ENCODE results near the gene CEP350. TPM values are rescaled to one million over a fixed set of nuclear protein-coding genes. Genes with fewer than 3 reads are reported as not detected.

Gene CEP350
- total and polyA plus RNA-seq, 10 of the 15 experiments (the other 5 are each of a cell fraction or from before 2014, with no cell fraction given): 5.2 to 46.0 (median 23.1) TPM

GRCh38 chr1:180136331-180136967 is 181.8 kb downstream of the CEP350 start:
- Histone ChIP-seq H3K79me2 (ENCODE audit: control insufficient read depth, insufficient read depth, low read length) (no peaks in the 10 kb centered on the region), H3K9ac (ENCODE audit: control insufficient read depth, insufficient read depth, low read length) (no peak overlapping the region), H3K4me1 (ENCODE audit: control insufficient read depth, insufficient read depth, low read length) (no peaks in the 10 kb centered on the region), H3K36me3 (ENCODE audit: control insufficient read depth in 2 of 2, insufficient read depth in 2 of 2, low read length in 1 of 2) (no peaks in the 10 kb centered on the region), H4K20me1 (ENCODE audit: control insufficient read depth, insufficient read depth) (no peaks in the 10 kb centered on the region), H3K27me3 (replicated peaks in 1 of 2; ENCODE audit: control insufficient read depth in 2 of 2, insufficient read depth in 2 of 2, low read length in 1 of 2) (no peaks in the 10 kb centered on the region), H3K4me3 (no peak overlapping the region), H2AFZ (ENCODE audit: control insufficient read depth, low read depth, low read length) (no peak overlapping the region), H3K9me3 (replicated peaks; ENCODE audit: control insufficient read depth, insufficient read depth, low read length) (no peaks in the 10 kb centered on the region; the same call in 2 of the 3 replicates), H3K27ac (ENCODE audit: control insufficient read depth, insufficient read depth) (no peak overlapping the region), H3K4me2 (ENCODE audit: control insufficient read depth, insufficient read depth) (no peak overlapping the region)
- TF ChIP-seq MEF2A (IDR thresholded peaks at IDR 0.05; ENCODE audit: insufficient read depth, low read depth, low read length) (no peak), CHD2 (IDR thresholded peaks at IDR 0.05; ENCODE audit: borderline replicate concordance, low read depth, low read length) (no peak), TCF3 (IDR thresholded peaks at IDR 0.05; ENCODE audit: borderline replicate concordance, insufficient read depth, low read depth, low read length) (no peak), JUND (IDR thresholded peaks at IDR 0.05; ENCODE audit: low read depth, low read length) (no peak), KDM1A (IDR thresholded peaks at IDR 0.05; ENCODE audit: borderline replicate concordance) (no peak), SUPT20H (IDR thresholded peaks at IDR 0.05; ENCODE audit: borderline replicate concordance, control insufficient read depth, low read depth, low read length) (no peak), ZNF217 (IDR thresholded peaks at IDR 0.05) (no peak), HDGF (IDR thresholded peaks at IDR 0.05) (no peak), ZBTB11 (CRISPR knock-in tag; IDR thresholded peaks at IDR 0.05) (no peak), SUZ12 (IDR thresholded peaks at IDR 0.05; ENCODE audit: unreplicated experiment) (no peak)
- FAIRE-seq: no peak
- in situ Hi-C loops (cut with MboI) (no loop called here), intact Hi-C loops (cut with micrococcal nuclease; ENCODE audit: unreplicated experiment) (no loop called here)
- ATAC-seq: no peak
- ChIA-PET RAD21 (ENCODE audit: unreplicated experiment) (no interaction called here), SMC1A (ENCODE audit: uncharacterized antibody, unreplicated experiment) (interaction anchor here (2.0 kb wide), 1 partner anchor 17 kb away, joined by 4 read pairs; no protein-coding TSS in a partner anchor), POLR2A (no interaction called here), CTCF (interaction anchor here (0.7 kb wide), 2 partner anchors 161 to 271 kb away, joined by 3 read pairs; no protein-coding TSS in a partner anchor)
- BruUV-seq (replicated peaks): no TSS peak
- no peak for DNase-seq (ENCODE audit: low read depth, low spot score)
- WGBS (ENCODE audit: insufficient coverage, insufficient replicate concordance, low lambda C conversion rate, missing lambda C conversion rate): 8% methylated on average over 4 of the region's 4 CpGs

All from GM12878 (cell line).